ENCODE data around the gene EIF2S1.
"Not testable (repeated sequence)": the region's sequence is repeated elsewhere in the genome, so short reads cannot be mapped to it uniquely, and the experiment has no call there.

Gene EIF2S1

DNA sequence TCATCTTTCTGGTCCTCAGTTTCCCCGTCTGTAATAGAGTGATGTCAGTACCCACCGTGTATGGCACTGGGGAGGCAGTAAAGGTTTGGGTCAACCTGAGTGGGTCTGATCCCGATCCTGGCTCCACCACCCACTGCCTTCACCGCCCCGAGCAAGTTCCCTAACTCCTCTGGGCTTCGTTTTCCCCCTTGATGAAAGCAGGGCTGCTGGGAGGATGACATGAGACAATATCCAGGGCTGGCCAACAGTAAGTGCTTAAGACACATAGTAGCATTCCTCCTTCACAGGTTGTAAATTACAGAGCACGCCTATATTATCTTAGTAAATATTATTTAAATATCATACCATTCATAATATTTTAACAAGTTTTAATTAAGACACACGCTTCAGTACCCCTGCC is 51.2 kb downstream of the EIF2S1 start:
- H3K36me3 ChIP-seq (ENCODE audit: control insufficient read depth, insufficient read depth, low read length): no peaks in the 10 kb centered on the region

DNA sequence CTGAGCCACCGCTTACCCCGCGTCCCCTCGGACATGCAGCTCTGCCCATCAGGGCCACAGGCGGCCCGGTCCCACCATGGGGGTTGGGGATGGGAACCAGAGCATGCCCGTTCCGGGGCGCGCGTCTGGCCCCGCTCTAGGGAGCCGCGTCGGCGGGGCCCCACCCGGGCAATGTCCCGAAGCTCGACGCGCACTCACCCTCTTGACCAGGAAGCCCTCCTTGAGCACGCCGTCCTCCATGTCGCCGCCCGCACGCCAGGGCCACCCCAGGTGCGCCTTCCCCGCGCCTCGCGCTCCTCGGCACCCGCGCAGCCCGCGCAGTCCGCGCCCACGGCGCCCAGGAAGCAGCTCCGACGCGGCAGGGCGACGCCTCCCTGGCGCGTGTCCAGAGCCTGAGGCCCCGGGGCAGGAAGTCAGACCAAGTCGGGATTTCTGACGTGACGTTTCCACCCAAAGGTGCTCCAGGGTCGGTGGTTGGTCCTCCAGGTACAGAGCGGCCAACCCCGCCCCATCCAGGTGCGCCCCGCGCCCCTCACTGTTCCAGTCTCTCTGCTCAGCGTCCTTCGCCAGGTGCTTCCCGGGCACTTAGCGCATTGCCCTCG is 51.8 kb downstream of the EIF2S1 start, which contains the start of gene PLEK2:
Gene PLEK2 (minus strand): TSS at position 346 of the 602 bp plus-strand sequence. CDS start 106 bp downstream, at position 240.
- H3K4me1 ChIP-seq (ENCODE audit: control insufficient read depth, low read depth, low read length): no peaks in the 10 kb centered on the region
- no peak for DNase-seq
- H3K4me3 ChIP-seq (ENCODE audit: low read length): peak within 1 kb of the TSS; percentile 13
- no peak within 1 kb of the TSS for H2BK15ac ChIP-seq (replicated peaks; ENCODE audit: low read depth)
- no peak within 1 kb of the TSS for H3K23ac ChIP-seq (ENCODE audit: low read length)
- no peaks in the 10 kb centered on the region for H3K27me3 ChIP-seq (ENCODE audit: insufficient read depth, low read length, poor library complexity)
- peak within 1 kb of the TSS; percentile 21 for H3K4me2 ChIP-seq (ENCODE audit: low read length)
- no peak within 1 kb of the TSS for H3K18ac ChIP-seq (ENCODE audit: low read length)
- no peaks in the 10 kb centered on the region for H3K79me1 ChIP-seq (ENCODE audit: low read length)
- no peaks in the 10 kb centered on the region for H3K36me3 ChIP-seq (ENCODE audit: control insufficient read depth, insufficient read depth, low read length)
- no peak within 1 kb of the TSS for H3K4ac ChIP-seq (ENCODE audit: low read depth, low read length)
- no CpG with 5 or more reads among the region's 63 CpGs for WGBS (ENCODE audit: extremely low coverage, insufficient coverage, low lambda C conversion rate)
- H2BK120ac ChIP-seq (ENCODE audit: low read depth, low read length): no peak within 1 kb of the TSS
- no peak within 1 kb of the TSS for H4K5ac ChIP-seq (ENCODE audit: low read length)
- no peak within 1 kb of the TSS for H4K8ac ChIP-seq (ENCODE audit: low read depth, low read length)
- no peak within 1 kb of the TSS for H2AK5ac ChIP-seq (ENCODE audit: low read length)
- H3K56ac ChIP-seq (ENCODE audit: low read length): peak within 1 kb of the TSS; percentile 80
- H3K79me2 ChIP-seq (ENCODE audit: control insufficient read depth, insufficient read depth, low read length): no peaks in the 10 kb centered on the region
- H3K9ac ChIP-seq (ENCODE audit: low read length): peak within 1 kb of the TSS; percentile 54
- no peak within 1 kb of the TSS for H2BK5ac ChIP-seq (ENCODE audit: low read length)
- H3K27ac ChIP-seq (ENCODE audit: low read depth, low read length): no peak within 1 kb of the TSS

More for the DNA sequence above, 51.2 kb downstream of the EIF2S1 start:
- Histone ChIP-seq H3K79me1 (ENCODE audit: low read length) (no peaks in the 10 kb centered on the region), H4K8ac (ENCODE audit: low read depth, low read length) (no peak overlapping the region), H3K4me1 (ENCODE audit: control insufficient read depth, low read depth, low read length) (no peaks in the 10 kb centered on the region), H3K27me3 (ENCODE audit: insufficient read depth, low read length, poor library complexity) (no peaks in the 10 kb centered on the region), H2BK5ac (ENCODE audit: low read length) (no peak overlapping the region), H2BK15ac (replicated peaks; ENCODE audit: low read depth) (no peak overlapping the region), H4K5ac (ENCODE audit: low read length) (no peak overlapping the region), H2AK5ac (ENCODE audit: low read length) (no peak overlapping the region), H3K18ac (ENCODE audit: low read length) (no peak overlapping the region), H3K27ac (ENCODE audit: low read depth, low read length) (no peak overlapping the region), H3K9ac (ENCODE audit: low read length) (no peak overlapping the region), H3K4me2 (ENCODE audit: low read length) (no peak overlapping the region), H3K79me2 (ENCODE audit: control insufficient read depth, insufficient read depth, low read length) (no peaks in the 10 kb centered on the region), H3K56ac (ENCODE audit: low read length) (no peak overlapping the region), H3K23ac (ENCODE audit: low read length) (no peak overlapping the region), H3K4ac (ENCODE audit: low read depth, low read length) (no peak overlapping the region), H2BK120ac (ENCODE audit: low read depth, low read length) (no peak overlapping the region), H3K4me3 (ENCODE audit: low read length) (no peak overlapping the region)
- DNase-seq: no peak
- 100% methylated on average over 2 of the region's 8 CpGs for WGBS (ENCODE audit: extremely low coverage, insufficient coverage, low lambda C conversion rate)

DNA sequence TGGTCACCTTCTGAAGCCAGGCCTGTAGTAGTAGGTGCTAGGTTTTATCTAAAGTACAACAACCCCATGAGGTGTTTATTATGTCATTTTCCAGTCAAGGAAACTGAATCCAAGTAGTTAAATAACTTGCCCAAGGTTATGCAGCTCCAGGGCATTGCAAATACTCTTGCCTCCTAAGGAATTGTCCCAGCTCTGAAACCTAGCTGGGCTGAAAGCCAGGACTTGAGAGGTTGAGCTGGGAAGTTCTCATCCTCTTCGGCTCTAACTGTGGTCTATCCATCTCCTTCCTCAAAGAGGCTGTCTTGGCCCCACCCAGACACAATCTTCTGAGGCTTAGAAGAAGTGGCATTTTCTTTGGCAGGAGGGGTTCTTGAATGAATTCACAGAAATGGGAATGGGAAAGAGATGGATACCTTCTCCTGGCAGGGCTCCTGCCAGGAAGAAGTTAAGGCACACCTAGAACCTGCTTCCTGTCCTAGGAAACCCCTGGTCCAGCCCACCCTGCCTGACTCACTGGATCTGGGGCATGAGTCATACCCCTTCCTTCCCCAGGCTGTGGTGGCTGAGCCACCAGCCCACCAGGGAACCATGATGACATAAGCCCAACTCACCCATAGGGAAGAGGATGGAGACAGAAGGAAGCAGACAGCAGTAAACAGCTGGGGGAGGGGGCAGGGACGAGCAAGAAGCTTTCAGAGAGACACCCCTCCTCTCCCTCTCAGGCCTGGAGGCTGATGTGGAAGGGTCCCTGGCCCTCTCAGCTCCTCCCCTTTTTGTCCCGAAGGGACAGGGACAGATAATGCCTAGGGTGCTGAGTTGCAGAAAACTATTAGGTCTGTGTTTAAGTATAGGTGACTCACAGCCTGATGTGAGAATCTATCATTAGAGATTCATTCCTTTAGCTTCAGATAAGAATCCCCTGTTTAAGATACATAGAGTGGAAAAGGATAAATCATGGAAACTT is 54.0 kb downstream of the EIF2S1 start:
- Histone ChIP-seq H3K4me2 (ENCODE audit: low read length) (no peak overlapping the region), H2BK5ac (ENCODE audit: low read length) (no peak overlapping the region), H2BK120ac (ENCODE audit: low read depth, low read length) (no peak overlapping the region), H3K27ac (ENCODE audit: low read depth, low read length) (peak overlapping the region; percentile 4), H3K79me1 (ENCODE audit: low read length) (no peaks in the 10 kb centered on the region), H3K18ac (ENCODE audit: low read length) (no peak overlapping the region), H3K36me3 (ENCODE audit: control insufficient read depth, insufficient read depth, low read length) (no peaks in the 10 kb centered on the region), H3K79me2 (ENCODE audit: control insufficient read depth, insufficient read depth, low read length) (no peaks in the 10 kb centered on the region), H3K4me3 (ENCODE audit: low read length) (no peak overlapping the region), H3K56ac (ENCODE audit: low read length) (no peak overlapping the region), H3K27me3 (ENCODE audit: insufficient read depth, low read length, poor library complexity) (no peaks in the 10 kb centered on the region), H4K8ac (ENCODE audit: low read depth, low read length) (no peak overlapping the region), H3K9ac (ENCODE audit: low read length) (no peak overlapping the region), H3K4me1 (ENCODE audit: control insufficient read depth, low read depth, low read length) (no peaks in the 10 kb centered on the region), H2AK5ac (ENCODE audit: low read length) (no peak overlapping the region), H3K23ac (ENCODE audit: low read length) (no peak overlapping the region), H3K4ac (ENCODE audit: low read depth, low read length) (no peak overlapping the region), H2BK15ac (replicated peaks; ENCODE audit: low read depth) (no peak overlapping the region), H4K5ac (ENCODE audit: low read length) (no peak overlapping the region)
- peak; percentile 95 for DNase-seq
- WGBS (ENCODE audit: extremely low coverage, insufficient coverage, low lambda C conversion rate): no CpG with 5 or more reads among the region's 3 CpGs

DNA sequence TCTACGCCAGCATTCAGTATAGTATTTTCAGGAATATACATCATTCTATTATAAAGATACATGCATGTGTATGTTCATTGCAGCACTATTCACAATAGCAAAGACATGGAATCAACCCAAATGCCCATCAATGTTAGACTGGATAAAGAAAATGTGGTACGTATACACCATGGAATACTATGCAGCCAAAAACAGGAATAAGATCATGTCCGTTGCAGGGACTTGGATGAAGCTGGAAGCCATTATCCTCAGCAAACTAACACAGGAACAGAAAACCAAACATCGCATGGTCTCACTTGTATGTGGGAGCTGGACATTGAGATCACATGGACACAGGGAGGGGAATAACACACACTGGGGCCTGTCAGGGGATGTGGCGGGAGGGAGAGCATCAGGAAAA is 55.5 kb downstream of the EIF2S1 start:
- H3K23ac ChIP-seq (ENCODE audit: low read length); H3K18ac ChIP-seq (ENCODE audit: low read length); H3K4me2 ChIP-seq (ENCODE audit: low read length); DNase-seq; H3K36me3 ChIP-seq (ENCODE audit: control insufficient read depth, insufficient read depth, low read length); H3K27me3 ChIP-seq (ENCODE audit: insufficient read depth, low read length, poor library complexity); H3K4me3 ChIP-seq (ENCODE audit: low read length); H3K4ac ChIP-seq (ENCODE audit: low read depth, low read length); H3K79me2 ChIP-seq (ENCODE audit: control insufficient read depth, insufficient read depth, low read length); H3K4me1 ChIP-seq (ENCODE audit: control insufficient read depth, low read depth, low read length); H3K79me1 ChIP-seq (ENCODE audit: low read length); H4K5ac ChIP-seq (ENCODE audit: low read length); H2BK15ac ChIP-seq (replicated peaks; ENCODE audit: low read depth); H3K9ac ChIP-seq (ENCODE audit: low read length); H3K27ac ChIP-seq (ENCODE audit: low read depth, low read length); H2BK5ac ChIP-seq (ENCODE audit: low read length); H3K56ac ChIP-seq (ENCODE audit: low read length); H4K8ac ChIP-seq (ENCODE audit: low read depth, low read length); H2AK5ac ChIP-seq (ENCODE audit: low read length); H2BK120ac ChIP-seq (ENCODE audit: low read depth, low read length): not testable (repeated sequence)
- no CpG with 5 or more reads among the region's 5 CpGs for WGBS (ENCODE audit: extremely low coverage, insufficient coverage, low lambda C conversion rate)

DNA sequence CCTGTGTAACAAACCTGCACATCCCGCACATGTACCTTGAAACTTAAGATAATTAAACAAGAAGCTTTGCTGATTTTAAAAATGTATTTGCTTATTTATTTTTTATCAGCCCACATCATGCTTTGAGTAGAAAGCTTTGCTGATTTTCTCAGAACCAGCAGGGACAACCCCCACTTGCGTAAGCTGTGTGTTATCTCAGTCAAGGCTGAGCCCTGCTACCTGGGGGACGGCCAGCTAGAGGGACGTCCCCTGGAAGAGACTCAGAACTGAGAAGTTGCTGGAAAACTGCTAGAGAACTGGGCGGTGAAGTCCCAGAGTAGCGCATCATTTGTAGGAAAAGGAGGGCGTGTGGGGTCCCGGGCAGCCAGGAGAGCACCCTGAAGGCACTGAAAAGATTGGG is 56.0 kb downstream of the EIF2S1 start:
- DNase-seq: no peak
- H3K4me2 ChIP-seq (ENCODE audit: low read length): no peak overlapping the region
- H2BK5ac ChIP-seq (ENCODE audit: low read length): no peak overlapping the region
- no peak overlapping the region for H3K4ac ChIP-seq (ENCODE audit: low read depth, low read length)
- H3K27ac ChIP-seq (ENCODE audit: low read depth, low read length): no peak overlapping the region
- H3K56ac ChIP-seq (ENCODE audit: low read length): no peak overlapping the region
- no peak overlapping the region for H2BK120ac ChIP-seq (ENCODE audit: low read depth, low read length)
- H3K9ac ChIP-seq (ENCODE audit: low read length): no peak overlapping the region
- no peak overlapping the region for H3K18ac ChIP-seq (ENCODE audit: low read length)
- no peaks in the 10 kb centered on the region for H3K36me3 ChIP-seq (ENCODE audit: control insufficient read depth, insufficient read depth, low read length)
- no peak overlapping the region for H4K5ac ChIP-seq (ENCODE audit: low read length)
- WGBS (ENCODE audit: extremely low coverage, insufficient coverage, low lambda C conversion rate): no CpG with 5 or more reads among the region's 8 CpGs
- H3K79me1 ChIP-seq (ENCODE audit: low read length): no peaks in the 10 kb centered on the region
- no peaks in the 10 kb centered on the region for H3K79me2 ChIP-seq (ENCODE audit: control insufficient read depth, insufficient read depth, low read length)
- H3K23ac ChIP-seq (ENCODE audit: low read length): no peak overlapping the region
- H3K4me3 ChIP-seq (ENCODE audit: low read length): no peak overlapping the region
- H3K4me1 ChIP-seq (ENCODE audit: control insufficient read depth, low read depth, low read length): no peaks in the 10 kb centered on the region
- H2BK15ac ChIP-seq (replicated peaks; ENCODE audit: low read depth): no peak overlapping the region
- H3K27me3 ChIP-seq (ENCODE audit: insufficient read depth, low read length, poor library complexity): no peaks in the 10 kb centered on the region
- H4K8ac ChIP-seq (ENCODE audit: low read depth, low read length): no peak overlapping the region
- no peak overlapping the region for H2AK5ac ChIP-seq (ENCODE audit: low read length)

Measured in mesendoderm (in vitro differentiated cells).